WTC11 (cell line): ENCODE results near the gene ICAM3.

ENCODE experiments used
- TF ChIP-seq, protein P1 (sequence below): fragments of 200-600 bp; IDR thresholded peaks from 2 replicates; pipeline ENCODE4 v1.8.0; 2022; ENCODE audit warnings: antibody characterized with exemption
- TF ChIP-seq, protein P2 (sequence below): sonication (generic); formaldehyde crosslinking; IDR thresholded peaks from 2 replicates; pipeline ENCODE4 v1.8.1; 2023; ENCODE audit warnings: mild to moderate bottlenecking, missing genetic modification reagents, moderate library complexity
- TF ChIP-seq, protein P3 (sequence below): sonication (generic); formaldehyde crosslinking; IDR thresholded peaks from 2 replicates; pipeline ENCODE4 v1.8.1; 2023; ENCODE audit warnings: mild to moderate bottlenecking, moderate library complexity, missing genetic modification reagents
- TF ChIP-seq, protein P4 (sequence below): fragments of 250-450 bp; sonication (Bioruptor Pico); IDR thresholded peaks from 2 replicates; pipeline ENCODE4 v2.1.2; 2022; ENCODE audit warnings: mild to moderate bottlenecking, moderate library complexity

DNA sequence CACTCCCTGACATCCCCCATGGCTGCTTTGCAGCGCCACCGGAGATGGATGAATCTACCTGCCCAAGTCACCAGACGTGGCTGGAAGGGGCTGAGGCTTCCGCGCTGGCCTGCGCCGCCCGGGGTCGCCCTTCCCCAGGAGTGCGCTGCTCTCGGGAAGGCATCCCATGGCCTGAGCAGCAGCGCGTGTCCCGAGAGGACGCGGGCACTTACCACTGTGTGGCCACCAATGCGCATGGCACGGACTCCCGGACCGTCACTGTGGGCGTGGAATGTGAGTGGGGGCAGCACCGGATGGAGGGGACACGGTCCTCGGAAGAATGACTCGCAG is 45.1 kb downstream of the ICAM3 start:
- TF ChIP-seq, protein P1, sequence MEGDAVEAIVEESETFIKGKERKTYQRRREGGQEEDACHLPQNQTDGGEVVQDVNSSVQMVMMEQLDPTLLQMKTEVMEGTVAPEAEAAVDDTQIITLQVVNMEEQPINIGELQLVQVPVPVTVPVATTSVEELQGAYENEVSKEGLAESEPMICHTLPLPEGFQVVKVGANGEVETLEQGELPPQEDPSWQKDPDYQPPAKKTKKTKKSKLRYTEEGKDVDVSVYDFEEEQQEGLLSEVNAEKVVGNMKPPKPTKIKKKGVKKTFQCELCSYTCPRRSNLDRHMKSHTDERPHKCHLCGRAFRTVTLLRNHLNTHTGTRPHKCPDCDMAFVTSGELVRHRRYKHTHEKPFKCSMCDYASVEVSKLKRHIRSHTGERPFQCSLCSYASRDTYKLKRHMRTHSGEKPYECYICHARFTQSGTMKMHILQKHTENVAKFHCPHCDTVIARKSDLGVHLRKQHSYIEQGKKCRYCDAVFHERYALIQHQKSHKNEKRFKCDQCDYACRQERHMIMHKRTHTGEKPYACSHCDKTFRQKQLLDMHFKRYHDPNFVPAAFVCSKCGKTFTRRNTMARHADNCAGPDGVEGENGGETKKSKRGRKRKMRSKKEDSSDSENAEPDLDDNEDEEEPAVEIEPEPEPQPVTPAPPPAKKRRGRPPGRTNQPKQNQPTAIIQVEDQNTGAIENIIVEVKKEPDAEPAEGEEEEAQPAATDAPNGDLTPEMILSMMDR = no peak
- TF ChIP-seq, protein P2, sequence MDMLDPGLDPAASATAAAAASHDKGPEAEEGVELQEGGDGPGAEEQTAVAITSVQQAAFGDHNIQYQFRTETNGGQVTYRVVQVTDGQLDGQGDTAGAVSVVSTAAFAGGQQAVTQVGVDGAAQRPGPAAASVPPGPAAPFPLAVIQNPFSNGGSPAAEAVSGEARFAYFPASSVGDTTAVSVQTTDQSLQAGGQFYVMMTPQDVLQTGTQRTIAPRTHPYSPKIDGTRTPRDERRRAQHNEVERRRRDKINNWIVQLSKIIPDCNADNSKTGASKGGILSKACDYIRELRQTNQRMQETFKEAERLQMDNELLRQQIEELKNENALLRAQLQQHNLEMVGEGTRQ (CRISPR knock-in tag) = no peak
- TF ChIP-seq, protein P3, sequence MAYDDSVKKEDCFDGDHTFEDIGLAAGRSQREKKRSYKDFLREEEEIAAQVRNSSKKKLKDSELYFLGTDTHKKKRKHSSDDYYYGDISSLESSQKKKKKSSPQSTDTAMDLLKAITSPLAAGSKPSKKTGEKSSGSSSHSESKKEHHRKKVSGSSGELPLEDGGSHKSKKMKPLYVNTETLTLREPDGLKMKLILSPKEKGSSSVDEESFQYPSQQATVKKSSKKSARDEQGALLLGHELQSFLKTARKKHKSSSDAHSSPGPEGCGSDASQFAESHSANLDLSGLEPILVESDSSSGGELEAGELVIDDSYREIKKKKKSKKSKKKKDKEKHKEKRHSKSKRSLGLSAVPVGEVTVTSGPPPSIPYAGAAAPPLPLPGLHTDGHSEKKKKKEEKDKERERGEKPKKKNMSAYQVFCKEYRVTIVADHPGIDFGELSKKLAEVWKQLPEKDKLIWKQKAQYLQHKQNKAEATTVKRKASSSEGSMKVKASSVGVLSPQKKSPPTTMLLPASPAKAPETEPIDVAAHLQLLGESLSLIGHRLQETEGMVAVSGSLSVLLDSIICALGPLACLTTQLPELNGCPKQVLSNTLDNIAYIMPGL = no peak
- TF ChIP-seq, protein P4, sequence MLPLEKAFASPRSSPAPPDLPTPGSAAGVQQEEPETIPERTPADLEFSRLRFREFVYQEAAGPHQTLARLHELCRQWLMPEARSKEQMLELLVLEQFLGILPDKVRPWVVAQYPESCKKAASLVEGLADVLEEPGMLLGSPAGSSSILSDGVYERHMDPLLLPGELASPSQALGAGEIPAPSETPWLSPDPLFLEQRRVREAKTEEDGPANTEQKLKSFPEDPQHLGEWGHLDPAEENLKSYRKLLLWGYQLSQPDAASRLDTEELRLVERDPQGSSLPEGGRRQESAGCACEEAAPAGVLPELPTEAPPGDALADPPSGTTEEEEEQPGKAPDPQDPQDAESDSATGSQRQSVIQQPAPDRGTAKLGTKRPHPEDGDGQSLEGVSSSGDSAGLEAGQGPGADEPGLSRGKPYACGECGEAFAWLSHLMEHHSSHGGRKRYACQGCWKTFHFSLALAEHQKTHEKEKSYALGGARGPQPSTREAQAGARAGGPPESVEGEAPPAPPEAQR (CRISPR knock-in tag) = no peak
